ENCODE results near the gene DPEP2. TPM values are rescaled to one million over a fixed set of nuclear protein-coding genes. Genes with fewer than 3 reads are reported as not detected.
A peak's percentile ranks its signal among the peaks of the same experiment; 100 is the strongest.

The DPEP2 gene
- total RNA-seq, 1 donor from 2014 or later = 1.0 TPM

- no peak for DNase-seq (ENCODE audit: low spot score)
- Mint-ChIP-seq H3K4me1 (ENCODE audit: unreplicated experiment) (peaks cover 23% of the 10 kb centered on the region), H3K36me3 (ENCODE audit: low read depth, unreplicated experiment) (peaks cover 5% of the 10 kb centered on the region), H3K9me3 (ENCODE audit: unreplicated experiment) (no peaks in the 10 kb centered on the region), H3K27ac (ENCODE audit: unreplicated experiment) (no peak overlapping the region), H3K27me3 (ENCODE audit: unreplicated experiment) (peaks cover 14% of the 10 kb centered on the region), H3K4me3 (ENCODE audit: unreplicated experiment) (no peak overlapping the region)
- no peak for TF ChIP-seq CTCF (IDR thresholded peaks at IDR 0.05; ENCODE audit: unreplicated experiment)
Measured at GRCh38 chr16:67986949-67987348, 12.3 kb downstream of the DPEP2 start.

- DNase-seq (ENCODE audit: low spot score) = no peak
- H3K9me3 Mint-ChIP-seq (ENCODE audit: unreplicated experiment) = no peaks in the 10 kb centered on the region
- peaks cover 6% of the 10 kb centered on the region for H3K27me3 Mint-ChIP-seq (ENCODE audit: unreplicated experiment)
- H3K4me1 Mint-ChIP-seq (ENCODE audit: unreplicated experiment) = peaks cover 15% of the 10 kb centered on the region
- TF ChIP-seq CTCF (IDR thresholded peaks at IDR 0.05; ENCODE audit: unreplicated experiment) = no peak
- H3K36me3 Mint-ChIP-seq (ENCODE audit: low read depth, unreplicated experiment) = no peaks in the 10 kb centered on the region
- H3K4me3 Mint-ChIP-seq (ENCODE audit: unreplicated experiment) = no peak overlapping the region
- H3K27ac Mint-ChIP-seq (ENCODE audit: unreplicated experiment) = no peak overlapping the region
Measured at GRCh38 chr16:67982011-67982696, 17.1 kb downstream of the DPEP2 start.

GRCh38 chr16:67979955-67980678 lies 19.2 kb downstream of the DPEP2 start, which contains the start of gene DPEP3:
TSS of gene DPEP3 (minus strand) at chr16:67980499. CDS start at chr16:67980380, 119 bp downstream.
- Mint-ChIP-seq H3K4me3 (ENCODE audit: unreplicated experiment) (no peak within 1 kb of the TSS), H3K27ac (ENCODE audit: unreplicated experiment) (no peak within 1 kb of the TSS), H3K9me3 (ENCODE audit: unreplicated experiment) (no peaks in the 10 kb centered on the region), H3K4me1 (ENCODE audit: unreplicated experiment) (peaks cover 14% of the 10 kb centered on the region), H3K36me3 (ENCODE audit: low read depth, unreplicated experiment) (no peaks in the 10 kb centered on the region), H3K27me3 (ENCODE audit: unreplicated experiment) (peaks cover 8% of the 10 kb centered on the region)
- TF ChIP-seq CTCF (IDR thresholded peaks at IDR 0.05; ENCODE audit: unreplicated experiment) = no peak
- no peak for DNase-seq (ENCODE audit: low spot score)

- DNase-seq (ENCODE audit: low spot score) = no peak
- Mint-ChIP-seq H3K36me3 (ENCODE audit: low read depth, unreplicated experiment) (no peaks in the 10 kb centered on the region), H3K27me3 (ENCODE audit: unreplicated experiment) (peaks cover 2% of the 10 kb centered on the region), H3K9me3 (ENCODE audit: unreplicated experiment) (no peaks in the 10 kb centered on the region), H3K4me3 (ENCODE audit: unreplicated experiment) (no peak overlapping the region), H3K4me1 (ENCODE audit: unreplicated experiment) (no peaks in the 10 kb centered on the region), H3K27ac (ENCODE audit: unreplicated experiment) (peak overlapping the region; percentile 30)
- TF ChIP-seq CTCF (IDR thresholded peaks at IDR 0.05; ENCODE audit: unreplicated experiment) = no peak
Measured at GRCh38 chr16:67977469-67978227, 21.6 kb downstream of the DPEP2 start.

All from endothelial cell (in vitro differentiated cells).